Measurements from ENCODE around the gene ADAMTS4.

Gene ADAMTS4

DNA sequence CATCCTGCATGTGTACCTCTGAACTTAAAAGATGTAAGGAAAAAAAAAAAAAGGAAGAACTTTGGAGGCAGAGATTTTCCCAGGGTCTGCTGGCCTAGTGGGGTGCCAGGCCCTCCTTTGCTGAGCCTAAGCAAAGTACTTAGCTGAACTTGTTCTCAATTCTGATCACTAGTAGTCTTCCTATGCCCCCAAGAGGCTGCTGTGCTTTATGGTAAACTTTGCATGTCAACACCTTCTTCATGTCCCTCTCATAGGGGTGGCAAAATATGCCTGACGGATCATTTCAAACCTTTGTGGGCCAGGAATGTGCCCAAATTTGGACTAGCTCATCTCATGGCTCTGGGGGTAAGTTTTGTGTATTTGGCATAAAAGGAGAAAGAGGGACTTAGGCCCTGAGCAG is 41.0 kb downstream of the ADAMTS4 start:
- Histone ChIP-seq H3K36me3 (replicated peaks; ENCODE audit: low read depth, low read length) (peaks cover 17% of the 10 kb centered on the region), H3K9me3 (ENCODE audit: insufficient read depth, low read length) (no peaks in the 10 kb centered on the region), H3K4me1 (ENCODE audit: low read length) (peaks cover 20% of the 10 kb centered on the region), H3K27ac (ENCODE audit: low read length) (no peak overlapping the region), H2AFZ (ENCODE audit: low read depth, low read length) (no peak overlapping the region), H4K20me1 (ENCODE audit: insufficient read depth, low read length) (no peaks in the 10 kb centered on the region), H3K4me2 (ENCODE audit: low read length) (no peak overlapping the region), H3K79me2 (ENCODE audit: low read length) (peaks cover 31% of the 10 kb centered on the region), H3K9ac (ENCODE audit: low read length) (no peak overlapping the region), H3K4me3 (ENCODE audit: low read length) (no peak overlapping the region), H3K27me3 (ENCODE audit: low read depth, low read length) (no peaks in the 10 kb centered on the region)
- TF ChIP-seq, protein P1, sequence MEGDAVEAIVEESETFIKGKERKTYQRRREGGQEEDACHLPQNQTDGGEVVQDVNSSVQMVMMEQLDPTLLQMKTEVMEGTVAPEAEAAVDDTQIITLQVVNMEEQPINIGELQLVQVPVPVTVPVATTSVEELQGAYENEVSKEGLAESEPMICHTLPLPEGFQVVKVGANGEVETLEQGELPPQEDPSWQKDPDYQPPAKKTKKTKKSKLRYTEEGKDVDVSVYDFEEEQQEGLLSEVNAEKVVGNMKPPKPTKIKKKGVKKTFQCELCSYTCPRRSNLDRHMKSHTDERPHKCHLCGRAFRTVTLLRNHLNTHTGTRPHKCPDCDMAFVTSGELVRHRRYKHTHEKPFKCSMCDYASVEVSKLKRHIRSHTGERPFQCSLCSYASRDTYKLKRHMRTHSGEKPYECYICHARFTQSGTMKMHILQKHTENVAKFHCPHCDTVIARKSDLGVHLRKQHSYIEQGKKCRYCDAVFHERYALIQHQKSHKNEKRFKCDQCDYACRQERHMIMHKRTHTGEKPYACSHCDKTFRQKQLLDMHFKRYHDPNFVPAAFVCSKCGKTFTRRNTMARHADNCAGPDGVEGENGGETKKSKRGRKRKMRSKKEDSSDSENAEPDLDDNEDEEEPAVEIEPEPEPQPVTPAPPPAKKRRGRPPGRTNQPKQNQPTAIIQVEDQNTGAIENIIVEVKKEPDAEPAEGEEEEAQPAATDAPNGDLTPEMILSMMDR (IDR thresholded peaks at IDR 0.05; ENCODE audit: low read depth, low read length): 0 out of 2 replicates have a peak, but pooled peaks have one; percentile 6
- no peak for TF ChIP-seq EZH2phosphoT487 (IDR thresholded peaks at IDR 0.05; ENCODE audit: low read depth)

DNA sequence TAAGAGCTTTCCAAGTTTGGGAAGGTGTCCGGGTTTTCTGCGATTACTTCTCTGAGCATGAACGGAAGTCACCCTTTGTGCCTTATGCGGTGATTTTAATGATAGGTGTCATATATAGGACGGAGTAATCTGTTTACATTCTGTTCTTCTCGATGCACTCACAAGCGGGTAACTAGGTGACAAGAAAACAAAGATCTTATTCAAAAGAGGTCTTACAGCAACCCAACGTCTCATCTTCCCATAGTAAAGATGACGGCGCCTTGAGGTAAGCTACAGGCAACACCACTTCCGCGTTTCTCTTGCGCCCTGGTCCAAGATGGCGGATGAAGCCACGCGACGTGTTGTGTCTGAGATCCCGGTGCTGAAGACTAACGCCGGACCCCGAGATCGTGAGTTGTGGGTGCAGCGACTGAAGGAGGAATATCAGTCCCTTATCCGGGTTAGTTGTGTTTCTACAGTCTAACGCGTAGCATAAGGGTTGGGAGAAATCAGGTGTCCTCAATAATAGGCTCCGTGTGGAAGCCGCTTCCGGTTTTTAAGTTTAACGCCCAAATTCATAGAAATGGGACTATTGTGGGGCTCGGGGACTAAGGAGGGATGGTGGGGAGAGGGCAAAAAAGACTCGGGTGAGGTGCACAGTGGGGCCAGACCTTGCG is 45.0 kb downstream of the ADAMTS4 start, which contains the start of gene UFC1:
TSS of gene UFC1 (plus strand) at position 297 of the 656 bp plus-strand sequence. CDS start at position 317, 20 bp downstream.
- peak within 1 kb of the TSS; percentile 88 for H3K4me3 ChIP-seq (ENCODE audit: low read length)
- peak within 1 kb of the TSS; percentile 90 for H3K27ac ChIP-seq (ENCODE audit: low read length)
- H3K79me2 ChIP-seq (ENCODE audit: low read length): peaks cover 17% of the 10 kb centered on the region
- H3K4me1 ChIP-seq (ENCODE audit: low read length): peaks cover 13% of the 10 kb centered on the region
- H3K27me3 ChIP-seq (ENCODE audit: low read depth, low read length): no peaks in the 10 kb centered on the region
- no peaks in the 10 kb centered on the region for H4K20me1 ChIP-seq (ENCODE audit: insufficient read depth, low read length)
- peak within 1 kb of the TSS; percentile 92 for H3K9ac ChIP-seq (ENCODE audit: low read length)
- H3K9me3 ChIP-seq (ENCODE audit: insufficient read depth, low read length): no peaks in the 10 kb centered on the region
- H3K4me2 ChIP-seq (ENCODE audit: low read length): peak within 1 kb of the TSS; percentile 80
- H2AFZ ChIP-seq (ENCODE audit: low read depth, low read length): peak within 1 kb of the TSS; percentile 97
- TF ChIP-seq, protein P1 (IDR thresholded peaks at IDR 0.05; ENCODE audit: low read depth, low read length): no peak
- no peak for TF ChIP-seq EZH2phosphoT487 (IDR thresholded peaks at IDR 0.05; ENCODE audit: low read depth)
- H3K36me3 ChIP-seq (replicated peaks; ENCODE audit: low read depth, low read length): peaks cover 5% of the 10 kb centered on the region

DNA sequence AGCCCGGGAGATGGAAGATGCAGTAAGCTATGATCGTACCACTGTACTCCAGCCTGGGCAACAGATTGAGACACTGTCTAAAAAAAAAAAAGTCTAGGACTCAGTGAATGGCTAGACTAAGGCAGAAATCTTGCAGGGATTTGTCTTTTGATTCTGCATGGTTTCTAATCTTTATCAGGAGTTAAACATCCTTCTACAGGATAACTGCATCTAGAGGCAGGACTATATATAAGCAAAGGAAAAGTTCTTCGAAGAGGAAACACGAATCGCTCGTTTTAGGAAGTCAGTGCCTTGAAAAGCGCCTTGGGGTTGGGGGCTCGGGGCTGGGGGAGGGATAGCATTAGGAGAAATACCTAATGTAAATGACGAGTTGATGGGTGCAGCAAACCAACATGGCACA is 45.7 kb downstream of the ADAMTS4 start:
- peak overlapping the region; percentile 90; the same call in 1 of the 2 replicates for H3K27ac ChIP-seq (ENCODE audit: low read length)

DNA sequence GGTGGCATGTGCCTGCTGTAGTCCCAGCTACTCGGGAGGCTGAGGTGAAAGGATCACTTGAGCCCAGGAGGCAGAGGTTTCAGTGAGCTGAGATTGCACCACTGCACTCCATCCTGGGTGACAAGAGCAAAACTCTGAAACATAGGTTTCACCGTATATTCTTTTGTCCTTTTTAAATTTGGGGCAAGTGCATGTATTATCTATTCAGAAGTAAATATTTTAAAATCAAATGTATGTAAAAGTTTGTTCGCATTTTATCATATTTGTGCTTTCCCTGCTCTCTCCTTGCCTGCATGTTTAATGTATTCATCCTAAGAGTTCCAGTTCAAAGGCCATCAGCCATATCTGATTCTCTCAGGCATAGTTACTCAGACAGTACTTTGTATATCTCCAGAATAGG is 53.0 kb downstream of the ADAMTS4 start:
- TF ChIP-seq, protein P1 (IDR thresholded peaks at IDR 0.05; ENCODE audit: low read depth, low read length): no peak
- TF ChIP-seq EZH2phosphoT487 (IDR thresholded peaks at IDR 0.05; ENCODE audit: low read depth): no peak
- H3K9ac ChIP-seq (ENCODE audit: low read length): no peak overlapping the region
- no peaks in the 10 kb centered on the region for H3K36me3 ChIP-seq (replicated peaks; ENCODE audit: low read depth, low read length)
- H2AFZ ChIP-seq (ENCODE audit: low read depth, low read length): no peak overlapping the region
- H3K9me3 ChIP-seq (ENCODE audit: insufficient read depth, low read length): no peaks in the 10 kb centered on the region
- H3K79me2 ChIP-seq (ENCODE audit: low read length): no peaks in the 10 kb centered on the region
- H3K4me1 ChIP-seq (ENCODE audit: low read length): no peaks in the 10 kb centered on the region
- no peak overlapping the region for H3K4me2 ChIP-seq (ENCODE audit: low read length)
- no peak overlapping the region for H3K27ac ChIP-seq (ENCODE audit: low read length)
- no peaks in the 10 kb centered on the region for H4K20me1 ChIP-seq (ENCODE audit: insufficient read depth, low read length)
- no peak overlapping the region for H3K4me3 ChIP-seq (ENCODE audit: low read length)
- no peaks in the 10 kb centered on the region for H3K27me3 ChIP-seq (ENCODE audit: low read depth, low read length)

More for the DNA sequence above, 45.7 kb downstream of the ADAMTS4 start:
- Histone ChIP-seq H2AFZ (ENCODE audit: low read depth, low read length) (peak overlapping the region; percentile 34; the same call in 1 of the 2 replicates), H3K36me3 (replicated peaks; ENCODE audit: low read depth, low read length) (peaks cover 5% of the 10 kb centered on the region), H3K79me2 (ENCODE audit: low read length) (peaks cover 17% of the 10 kb centered on the region), H3K4me3 (ENCODE audit: low read length) (peak overlapping the region; percentile 88), H3K9ac (ENCODE audit: low read length) (peak overlapping the region; percentile 92), H3K4me2 (ENCODE audit: low read length) (peak overlapping the region; percentile 80), H3K4me1 (ENCODE audit: low read length) (peaks cover 9% of the 10 kb centered on the region), H3K27me3 (ENCODE audit: low read depth, low read length) (no peaks in the 10 kb centered on the region), H3K9me3 (ENCODE audit: insufficient read depth, low read length) (no peaks in the 10 kb centered on the region), H4K20me1 (ENCODE audit: insufficient read depth, low read length) (no peaks in the 10 kb centered on the region)
- no peak for TF ChIP-seq EZH2phosphoT487 (IDR thresholded peaks at IDR 0.05; ENCODE audit: low read depth)
- TF ChIP-seq, protein P1 (IDR thresholded peaks at IDR 0.05; ENCODE audit: low read depth, low read length): no peak

All from OCI-LY3 (cell line).